Endothelial cell of umbilical vein (primary cell): ENCODE results near the gene CCDC97. TPM values are rescaled to one million over a fixed set of nuclear protein-coding genes. Genes with fewer than 3 reads are reported as not detected.

Source experiments
- BruUV-seq: library from RNA; stranded (reverse); fragments of 400-500 nt; replicated peaks from 2 replicates; lab custom pipeline; 2021; lab: Mats Ljungman, UMichigan
- CTCF ChIA-PET: fragments of 300-600, 350-600 bp; sonication (Branson Sonifier 250); formaldehyde crosslinking; loops from one replicate; lab custom pipeline; 2021; ENCODE audit warnings: antibody characterized with exemption, inconsistent platforms; lab: Charles Lee
- POLR2A ChIA-PET: fragments of 300-600, 350-600 bp; sonication (Branson Sonifier 250); formaldehyde crosslinking; loops from one replicate; lab custom pipeline; 2021; ENCODE audit warnings: antibody characterized with exemption, inconsistent platforms; lab: Charles Lee
- DNase-seq: peaks from one replicate; pipeline ENCODE4 v3.0.0-alpha.2; 2011; ENCODE audit warnings: low read depth, low spot score
- FAIRE-seq: peaks from 2 replicates; lab custom pipeline; 2011; peaks lifted over from hg19 to GRCh38; lab: Jason Lieb, UNC
- H2AFZ ChIP-seq: 2 replicates; pipeline ENCODE4 v1.6.0; 2012; ENCODE audit warnings: low read depth, low read length, control low read depth, inconsistent platforms
- H3K27ac ChIP-seq: 2 replicates; pipeline ENCODE4 v1.5.1; 2011; ENCODE audit warnings: low read depth, mild to moderate bottlenecking, control low read depth, low read length, moderate library complexity; ENCODE audit not compliant: insufficient read depth
- H3K27me3 ChIP-seq, 2 experiments: 2 replicates each; pipeline versions ENCODE4 v1.6.0 to v1.6.1; 2011; ENCODE audit warnings: low read length in 2 of 2, mixed read lengths in 1 of 2; ENCODE audit not compliant: control insufficient read depth in 2 of 2, insufficient read depth in 2 of 2
- H3K36me3 ChIP-seq, 2 experiments: 2 replicates in 1 of 2; 3 replicates in 1 of 2; pipeline ENCODE4 v1.5.1; 2011; ENCODE audit warnings: low read length in 2 of 2, mild to moderate bottlenecking in 1 of 2, moderate library complexity in 1 of 2; ENCODE audit not compliant: control insufficient read depth in 2 of 2, insufficient read depth in 2 of 2; ENCODE audit errors: extremely low read depth in 1 of 2
- H3K4me1 ChIP-seq: 3 replicates; pipeline ENCODE4 v1.5.1; 2011; ENCODE audit warnings: mild to moderate bottlenecking, low read length; ENCODE audit not compliant: control insufficient read depth, insufficient read depth; ENCODE audit errors: extremely low read depth
- H3K4me2 ChIP-seq: 2 replicates; pipeline ENCODE4 v1.6.1; 2011; ENCODE audit warnings: low read length, control low read depth, mixed read lengths; ENCODE audit not compliant: insufficient read depth
- H3K4me3 ChIP-seq, 3 experiments: fragments of 200-600 bp in 1 of 3; sonication (generic), shearing (Covaris generic) in 1 of 3; replicated peaks in 1 of 3; 2 replicates each; pipeline ENCODE4 v1.5.1; 2011 to 2016; ENCODE audit warnings: control low read depth in 3 of 3, low read length in 3 of 3, mild to moderate bottlenecking in 2 of 3, inconsistent platforms in 1 of 3, low read depth in 1 of 3, moderate library complexity in 1 of 3; ENCODE audit not compliant: insufficient read depth in 1 of 3
- H3K79me2 ChIP-seq: 2 replicates; pipeline ENCODE4 v1.6.0; 2012; ENCODE audit warnings: low read length, inconsistent platforms; ENCODE audit not compliant: control insufficient read depth, insufficient read depth
- H3K9ac ChIP-seq: replicated peaks from 2 replicates; pipeline ENCODE3; 2011; ENCODE audit warnings: low read length, control low read depth; ENCODE audit not compliant: insufficient read depth; ENCODE audit errors: extremely low read depth
- H3K9me1 ChIP-seq: replicated peaks from 3 replicates; pipeline ENCODE4 v1.6.0; 2011; ENCODE audit warnings: mild to moderate bottlenecking, low read length; ENCODE audit not compliant: control insufficient read depth, insufficient read depth; ENCODE audit errors: extremely low read depth
- H3K9me3 ChIP-seq: replicated peaks from 2 replicates; pipeline ENCODE4 v1.5.1; 2012; ENCODE audit warnings: low read length, inconsistent platforms; ENCODE audit not compliant: control insufficient read depth, insufficient read depth
- H4K20me1 ChIP-seq: replicated peaks from 2 replicates; pipeline ENCODE3; 2011; ENCODE audit warnings: mild to moderate bottlenecking, low read length; ENCODE audit not compliant: control insufficient read depth, insufficient read depth; ENCODE audit errors: extremely low read depth
- CTCF ChIP-seq, 2 donors: IDR thresholded peaks; 1 replicate in 1 of 2; 2 replicates in 1 of 2; pipeline ENCODE4 v1.5.1; 2011; ENCODE audit warnings: low read length in 2 of 2, mild to moderate bottlenecking in 2 of 2, moderate library complexity in 2 of 2, control low read depth in 1 of 2, inconsistent platforms in 1 of 2, low read depth in 1 of 2; ENCODE audit not compliant: insufficient read depth in 1 of 2; ENCODE audit errors: extremely low read depth in 1 of 2
- EZH2 ChIP-seq: IDR thresholded peaks from 2 replicates; pipeline ENCODE4 v1.6.1; 2012; ENCODE audit warnings: borderline replicate concordance, low read depth, mild to moderate bottlenecking, moderate library complexity, low read length, inconsistent platforms; ENCODE audit not compliant: severe bottlenecking
- FOS ChIP-seq: IDR thresholded peaks from 2 replicates; pipeline ENCODE4 v1.6.1; 2011; ENCODE audit warnings: mild to moderate bottlenecking, low read length, moderate library complexity, borderline replicate concordance; ENCODE audit not compliant: insufficient read depth
- GATA2 ChIP-seq: IDR thresholded peaks from 2 replicates; pipeline ENCODE4 v1.7.0; 2011; ENCODE audit warnings: low read depth, mild to moderate bottlenecking, moderate library complexity, mixed read lengths, low read length; ENCODE audit not compliant: insufficient read length, insufficient read depth
- JUN ChIP-seq: IDR thresholded peaks from 2 replicates; pipeline ENCODE4 v1.6.1; 2011; ENCODE audit warnings: borderline replicate concordance, low read depth; ENCODE audit not compliant: insufficient read length, insufficient read depth
- MAX ChIP-seq: IDR thresholded peaks from 2 replicates; pipeline ENCODE4 v1.6.1; 2011; ENCODE audit not compliant: insufficient read depth, insufficient read length
- MYC ChIP-seq: IDR thresholded peaks from one replicate; pipeline ENCODE4 v1.6.1; 2011; ENCODE audit warnings: mild to moderate bottlenecking, low read depth, low read length
- POLR2A ChIP-seq: IDR thresholded peaks from 2 replicates; pipeline ENCODE4 v1.6.1; 2012; ENCODE audit warnings: low read depth, mild to moderate bottlenecking, control low read depth, low read length
- POLR2AphosphoS5 ChIP-seq: IDR thresholded peaks from 2 replicates; pipeline ENCODE4 v1.6.1; 2012; ENCODE audit warnings: low read depth, mild to moderate bottlenecking, control low read depth, low read length, moderate library complexity; ENCODE audit not compliant: insufficient read depth
- dilution Hi-C: fragments of 300-500 bp; cut with MboI; formaldehyde crosslinking; loops from one replicate; pipeline ENCODE4 v1.15.0; 2019; ENCODE audit warnings: low sequenced_read_pairs; ENCODE audit not compliant: extremely low pct_ligation_motif_present
- intact Hi-C: fragments of 100-400 bp; cut with micrococcal nuclease; formaldehyde crosslinking; loops from one replicate; pipeline ENCODE4 v1.10.0; 2022
- polyA plus RNA-seq, 4 experiments: library from polyadenylated mRNA; depleted of rRNA in 3 of 4; stranded (reverse) in 3 of 4; unstranded in 1 of 4; fragments of >200 nt; gene quantifications; 2 replicates each; pipeline versions ENCODE4 v1.2.1 to v1.2.3, GENCODE V29; 2011 to 2012; ENCODE audit warnings: missing spikeins in 1 of 4
- total RNA-seq: library from RNA; stranded (reverse); gene quantifications from 2 replicates; pipeline ENCODE4 v1.2.3, GENCODE V29; 2021

Gene CCDC97
- total and polyA plus RNA-seq, 2 donors (not counting 3 experiments of a cell fraction or from before 2014, with no cell fraction given), result 20.7 to 27.2 TPM

DNA sequence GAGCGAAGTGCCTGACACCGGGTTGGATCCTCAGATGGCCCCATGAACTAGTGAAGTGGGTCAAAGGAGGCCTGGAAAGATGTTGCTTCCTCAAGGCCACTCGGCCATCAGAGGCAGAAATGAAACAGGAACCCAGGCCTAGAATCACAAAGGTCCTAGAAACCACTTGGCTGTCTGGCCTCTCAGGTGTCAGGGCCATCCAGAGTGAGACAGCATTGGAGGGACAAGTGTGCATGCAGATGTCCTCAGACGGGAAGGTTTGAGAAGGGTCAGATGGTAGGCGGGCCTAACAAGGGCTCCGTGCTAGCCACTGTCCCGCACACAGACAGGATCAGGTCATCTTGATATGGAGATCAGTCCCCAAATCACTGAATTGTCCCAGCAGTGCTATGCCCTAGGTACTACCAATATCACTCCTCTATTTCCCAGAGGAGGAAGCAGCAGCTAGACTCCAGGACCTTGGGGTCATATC, 14.3 kb downstream of the CCDC97 start:
- Histone ChIP-seq H3K79me2 (peaks cover 9% of the 10 kb centered on the region), H4K20me1 (no peaks in the 10 kb centered on the region), H3K9me3 (no peaks in the 10 kb centered on the region), H3K27ac (peak overlapping the region; percentile 100), H3K4me1 (peaks cover 71% of the 10 kb centered on the region), H3K27me3 (no peaks in the 10 kb centered on the region), H3K36me3 (peaks cover 0 to 25% of the 10 kb centered on the region in 2 experiments), H2AFZ (no peak overlapping the region), H3K9me1 (no peaks in the 10 kb centered on the region), H3K4me3 (no peak overlapping the region), H3K9ac (peak overlapping the region; percentile 93), H3K4me2 (peak overlapping the region; percentile 1)
- FAIRE-seq (peak; percentile 54), DNase-seq (no peak)
- intact Hi-C loops, result loop anchor here (5.0 kb wide), 2 partner anchors 102 to 248 kb away; no protein-coding TSS in a partner anchor
- CTCF ChIA-PET, result interaction anchor here (0.7 to 3.9 kb wide), 5 partner anchors 28 to 239 kb away, joined by 3 to 40 read pairs (median 4); partner anchors contain the start of genes B9D2 and TGFB1
- no peak for TF ChIP-seq FOS
- no peak for TF ChIP-seq EZH2
- peak; percentile 3 for TF ChIP-seq GATA2
- TF ChIP-seq MAX, result no peak
- no peak for TF ChIP-seq MYC
- no peak for TF ChIP-seq JUN
- peak; percentile 33 for TF ChIP-seq POLR2A
- no peak for TF ChIP-seq POLR2AphosphoS5
- no peak for TF ChIP-seq CTCF (IDR thresholded peaks at IDR 0.05; ENCODE audit: extremely low read depth in 1 of 2, insufficient read depth in 1 of 2, low read depth in 1 of 2, low read length in 2 of 2)
- dilution Hi-C loops, result no loop called here
- BruUV-seq, result TSS peak; percentile 61
- POLR2A ChIA-PET, result interaction anchor here (0.5 kb wide), 1 partner anchor 134 kb away, joined by 3 read pairs; no protein-coding TSS in a partner anchor
